CD4-positive, alpha-beta T cell (primary cell): Measurements from ENCODE around the gene TAGLN3. TPM values are rescaled to one million over a fixed set of nuclear protein-coding genes. Genes with fewer than 3 reads are reported as not detected.

Experiments
- ATAC-seq: fragments of 200-7000 bp; cut with Tn5 transposase; one replicate; pipeline ENCODE4 v1.10.0; 2022; ENCODE audit warnings: mild to moderate bottlenecking; ENCODE audit not compliant: poor library complexity
- CTCF ChIA-PET: fragments of 350-600 bp; sonication (Branson Sonifier 250); formaldehyde crosslinking; loops from one replicate; lab custom pipeline; 2021; ENCODE audit warnings: antibody characterized with exemption, inconsistent platforms; lab: Charles Lee
- POLR2A ChIA-PET: fragments of 350-600 bp; sonication (Branson Sonifier 250); formaldehyde crosslinking; loops from one replicate; lab custom pipeline; 2021; ENCODE audit warnings: antibody characterized with exemption, inconsistent platforms; lab: Charles Lee
- DNase-seq, 14 experiments: peaks; one replicate each; pipeline ENCODE4 v3.0.0-alpha.2; 2013 to 2020; ENCODE audit warnings: mixed read lengths in 2 of 14
- H3K27ac ChIP-seq, 2 donors: one replicate each; pipeline versions ENCODE4 v1.5.1 to v1.7.0; 2013; ENCODE audit warnings: low read length in 2 of 2, low read depth in 1 of 2, mild to moderate bottlenecking in 1 of 2
- H3K27me3 ChIP-seq, 2 experiments: 1 replicate in 1 of 2; 2 replicates in 1 of 2; pipeline versions ENCODE4 v1.6.1 to v1.7.0; 2013; ENCODE audit warnings: low read length in 2 of 2, control low read depth in 1 of 2, mild to moderate bottlenecking in 1 of 2, moderate library complexity in 1 of 2; ENCODE audit not compliant: insufficient read depth in 2 of 2, control insufficient read depth in 1 of 2
- H3K36me3 ChIP-seq: one replicate; pipeline ENCODE4 v1.6.1; 2013; ENCODE audit warnings: low read length, control low read depth; ENCODE audit not compliant: insufficient read depth
- H3K4me1 ChIP-seq: one replicate; pipeline ENCODE4 v1.6.1; 2013; ENCODE audit warnings: low read length, control low read depth; ENCODE audit not compliant: insufficient read depth
- H3K4me3 ChIP-seq: one replicate; pipeline ENCODE4 v1.5.1; 2013; ENCODE audit warnings: mild to moderate bottlenecking, low read length, moderate library complexity
- H3K9me3 ChIP-seq, 2 experiments: 1 replicate in 1 of 2; 2 replicates in 1 of 2; pipeline versions ENCODE4 v1.6.1 to v1.7.0; 2013; ENCODE audit warnings: low read length in 2 of 2, mild to moderate bottlenecking in 2 of 2, control low read depth in 1 of 2, moderate library complexity in 1 of 2; ENCODE audit not compliant: control insufficient read depth in 1 of 2, insufficient read depth in 1 of 2
- H3K27ac Mint-ChIP-seq: one replicate; pipeline ENCODE4 v1.8.0; 2020; ENCODE audit warnings: mixed read lengths
- H3K27me3 Mint-ChIP-seq: one replicate; pipeline ENCODE4 v1.8.0; 2021; ENCODE audit warnings: mixed read lengths
- H3K36me3 Mint-ChIP-seq: one replicate; pipeline ENCODE4 v1.8.0; 2021; ENCODE audit warnings: low read depth, mixed read lengths
- H3K4me1 Mint-ChIP-seq: one replicate; pipeline ENCODE4 v1.8.0; 2021; ENCODE audit warnings: low read depth, mixed read lengths
- H3K4me3 Mint-ChIP-seq: one replicate; pipeline ENCODE4 v1.8.0; 2020; ENCODE audit warnings: mild to moderate bottlenecking, mixed read lengths
- H3K9me3 Mint-ChIP-seq: one replicate; pipeline ENCODE4 v1.8.0; 2020; ENCODE audit warnings: mixed read lengths
- intact Hi-C, 2 experiments: fragments of 100-400 bp; cut with DNase I in 1 of 2; cut with micrococcal nuclease in 1 of 2; formaldehyde crosslinking; loops; one replicate each; pipeline versions ENCODE4 v1.15.1 to v1.9.0; 2023 to 2025; cut with DNase I, micrococcal nuclease
- total RNA-seq, 174 experiments: library from RNA in 2 of 174; stranded (reverse) in 2 of 174; gene quantifications; one replicate each; pipeline ENCODE4 v1.2.3 and lab custom pipeline; 2021 to 2026
- TF ChIP-seq, protein P1 (sequence below): fragments of 200-600 bp; IDR thresholded peaks from one replicate; pipeline ENCODE4 v1.8.0; 2022; ENCODE audit warnings: antibody characterized with exemption, mild to moderate bottlenecking

TAGLN3 gene
- total RNA-seq, 2 experiments from 2014 or later = 0.28 TPM; not detected in 1

GRCh38 chr3:112048911-112049310 lies 50.2 kb downstream of the TAGLN3 start:
- H3K9me3 Mint-ChIP-seq = no peaks in the 10 kb centered on the region
- H3K36me3 ChIP-seq = no peaks in the 10 kb centered on the region
- no peak overlapping the region for H3K4me3 Mint-ChIP-seq
- no peak for DNase-seq
- CTCF ChIA-PET = interaction anchor here (0.6 kb wide), 1 partner anchor 96 kb away, joined by 3 read pairs; no protein-coding TSS in a partner anchor
- H3K27ac Mint-ChIP-seq = no peak overlapping the region
- no peaks in the 10 kb centered on the region for H3K4me1 Mint-ChIP-seq
- H3K36me3 Mint-ChIP-seq = no peaks in the 10 kb centered on the region
- no peak overlapping the region for H3K4me3 ChIP-seq
- ATAC-seq = no peak
- no peaks in the 10 kb centered on the region for H3K4me1 ChIP-seq
- H3K9me3 ChIP-seq = no peaks in the 10 kb centered on the region
- TF ChIP-seq, protein P1, sequence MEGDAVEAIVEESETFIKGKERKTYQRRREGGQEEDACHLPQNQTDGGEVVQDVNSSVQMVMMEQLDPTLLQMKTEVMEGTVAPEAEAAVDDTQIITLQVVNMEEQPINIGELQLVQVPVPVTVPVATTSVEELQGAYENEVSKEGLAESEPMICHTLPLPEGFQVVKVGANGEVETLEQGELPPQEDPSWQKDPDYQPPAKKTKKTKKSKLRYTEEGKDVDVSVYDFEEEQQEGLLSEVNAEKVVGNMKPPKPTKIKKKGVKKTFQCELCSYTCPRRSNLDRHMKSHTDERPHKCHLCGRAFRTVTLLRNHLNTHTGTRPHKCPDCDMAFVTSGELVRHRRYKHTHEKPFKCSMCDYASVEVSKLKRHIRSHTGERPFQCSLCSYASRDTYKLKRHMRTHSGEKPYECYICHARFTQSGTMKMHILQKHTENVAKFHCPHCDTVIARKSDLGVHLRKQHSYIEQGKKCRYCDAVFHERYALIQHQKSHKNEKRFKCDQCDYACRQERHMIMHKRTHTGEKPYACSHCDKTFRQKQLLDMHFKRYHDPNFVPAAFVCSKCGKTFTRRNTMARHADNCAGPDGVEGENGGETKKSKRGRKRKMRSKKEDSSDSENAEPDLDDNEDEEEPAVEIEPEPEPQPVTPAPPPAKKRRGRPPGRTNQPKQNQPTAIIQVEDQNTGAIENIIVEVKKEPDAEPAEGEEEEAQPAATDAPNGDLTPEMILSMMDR = no peak
- no peak overlapping the region for H3K27ac ChIP-seq
- peaks cover 4% of the 10 kb centered on the region for H3K27me3 Mint-ChIP-seq
- POLR2A ChIA-PET = no interaction called here
- H3K27me3 ChIP-seq = no peaks in the 10 kb centered on the region
- intact Hi-C loops = loop anchor here in 1 of 2 experiments (5.0 kb wide), 1 partner anchor 38 kb away; the partner anchor contains the start of gene C3orf52

DNA sequence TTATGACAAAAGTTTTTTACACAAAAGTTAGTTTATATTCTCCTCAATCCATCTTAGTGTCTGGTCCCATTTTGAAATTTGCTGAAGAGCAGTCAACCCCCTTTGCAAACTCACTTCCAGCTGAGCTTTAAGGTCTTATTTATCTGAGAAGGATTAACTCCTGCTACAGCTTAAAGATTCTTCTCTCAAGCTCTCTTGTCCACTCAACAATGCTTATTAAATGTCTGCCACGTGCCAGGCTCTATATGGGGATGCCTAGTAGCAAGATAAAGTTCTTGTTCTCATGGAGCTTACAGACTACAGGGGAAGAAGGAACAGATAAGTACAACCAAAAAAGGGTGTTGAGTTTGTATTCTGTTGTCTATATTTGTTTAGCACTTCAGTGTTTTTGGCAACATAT lies 54.5 kb downstream of the TAGLN3 start:
- no peak for ATAC-seq
- Mint-ChIP-seq H3K9me3 (no peaks in the 10 kb centered on the region), H3K27ac (no peak overlapping the region), H3K4me3 (no peak overlapping the region), H3K27me3 (peaks cover 4% of the 10 kb centered on the region), H3K4me1 (no peaks in the 10 kb centered on the region), H3K36me3 (no peaks in the 10 kb centered on the region)
- no peak overlapping the region for H3K4me3 ChIP-seq
- ChIA-PET POLR2A (interaction anchor here (1.2 to 1.6 kb wide), 2 partner anchors 19 to 32 kb away, joined by 3 read pairs; no protein-coding TSS in a partner anchor), CTCF (no interaction called here)
- no peaks in the 10 kb centered on the region for H3K9me3 ChIP-seq
- no peaks in the 10 kb centered on the region for H3K27me3 ChIP-seq
- DNase-seq = no peak
- H3K4me1 ChIP-seq = no peaks in the 10 kb centered on the region
- H3K36me3 ChIP-seq = no peaks in the 10 kb centered on the region
- intact Hi-C loops = no loop called here
- no peak overlapping the region for H3K27ac ChIP-seq
- TF ChIP-seq, protein P1 = no peak

GRCh38 chr3:112056451-112056929 lies 57.8 kb downstream of the TAGLN3 start:
- ATAC-seq (no peak), DNase-seq (no peak)
- no peak overlapping the region for H3K27ac ChIP-seq
- no peak overlapping the region for H3K4me3 Mint-ChIP-seq
- ChIA-PET POLR2A (interaction anchor here (1.5 kb wide), 1 partner anchor 15 kb away, joined by 5 read pairs; no protein-coding TSS in a partner anchor), CTCF (no interaction called here)
- no peaks in the 10 kb centered on the region for H3K9me3 ChIP-seq
- H3K36me3 Mint-ChIP-seq = no peaks in the 10 kb centered on the region
- H3K27me3 ChIP-seq = no peaks in the 10 kb centered on the region
- no peaks in the 10 kb centered on the region for H3K4me1 ChIP-seq
- no peaks in the 10 kb centered on the region for H3K27me3 Mint-ChIP-seq
- no peaks in the 10 kb centered on the region for H3K4me1 Mint-ChIP-seq
- no peaks in the 10 kb centered on the region for H3K36me3 ChIP-seq
- TF ChIP-seq, protein P1 = no peak
- H3K27ac Mint-ChIP-seq = no peak overlapping the region
- no peak overlapping the region for H3K4me3 ChIP-seq
- H3K9me3 Mint-ChIP-seq = no peaks in the 10 kb centered on the region
- intact Hi-C loops = no loop called here
